Diencephalon (tissue), 1 donor: ENCODE results near the gene NUDT3. TPM values are rescaled to one million over a fixed set of nuclear protein-coding genes. Genes with fewer than 3 reads are reported as not detected.

ENCODE experiments used
- small RNA-seq: library from RNA; depleted of rRNA; stranded (forward); fragments of <200 nt; gene quantifications from one replicate; pipeline ENCODE3, GENCODE V24; 2014
- total RNA-seq: library from RNA; depleted of rRNA; stranded (reverse); fragments of >200 nt; gene quantifications from one replicate; pipeline ENCODE4 v1.2.3, GENCODE V29; 2014

The NUDT3 gene
- 149 TPM for total RNA-seq

DNA sequence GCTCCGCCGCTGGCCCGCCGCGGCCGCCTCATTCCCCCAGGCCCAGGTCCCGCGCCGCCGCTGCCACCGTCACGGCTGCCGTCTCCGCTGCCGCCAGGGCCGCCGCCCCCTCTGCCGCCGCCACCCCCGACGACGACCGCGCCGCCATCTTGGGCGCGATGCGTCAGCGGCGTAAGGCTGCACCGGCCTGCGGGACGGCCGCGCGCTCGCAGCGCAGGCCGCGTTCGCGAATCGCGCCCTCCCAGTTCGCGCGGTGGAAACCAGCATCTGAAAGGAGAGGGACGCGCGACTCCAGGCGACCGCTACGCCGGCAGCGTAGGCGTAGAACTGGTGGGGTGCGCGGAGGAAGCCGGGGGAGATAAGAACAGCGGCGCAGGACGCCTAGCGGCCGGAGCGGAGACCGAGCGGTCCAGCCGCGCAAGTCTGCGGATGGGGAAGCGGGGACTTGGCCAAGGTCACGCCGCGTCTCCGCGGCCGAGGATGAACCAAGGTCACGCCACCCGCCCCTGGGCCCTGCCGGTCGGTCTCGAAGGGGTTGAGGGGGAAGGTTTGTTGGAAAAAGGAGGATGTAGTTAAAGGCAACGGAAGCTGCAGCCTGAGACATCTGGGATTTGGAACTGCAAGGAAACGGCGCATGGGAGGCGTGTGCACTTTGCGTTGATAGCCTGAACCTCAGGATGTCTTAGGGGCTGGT lies at the start of gene NUDT3:
NUDT3 (minus strand) TSS at position 173 of the 694 bp plus-strand sequence. CDS start 307 bp downstream, outside the sequence.

DNA sequence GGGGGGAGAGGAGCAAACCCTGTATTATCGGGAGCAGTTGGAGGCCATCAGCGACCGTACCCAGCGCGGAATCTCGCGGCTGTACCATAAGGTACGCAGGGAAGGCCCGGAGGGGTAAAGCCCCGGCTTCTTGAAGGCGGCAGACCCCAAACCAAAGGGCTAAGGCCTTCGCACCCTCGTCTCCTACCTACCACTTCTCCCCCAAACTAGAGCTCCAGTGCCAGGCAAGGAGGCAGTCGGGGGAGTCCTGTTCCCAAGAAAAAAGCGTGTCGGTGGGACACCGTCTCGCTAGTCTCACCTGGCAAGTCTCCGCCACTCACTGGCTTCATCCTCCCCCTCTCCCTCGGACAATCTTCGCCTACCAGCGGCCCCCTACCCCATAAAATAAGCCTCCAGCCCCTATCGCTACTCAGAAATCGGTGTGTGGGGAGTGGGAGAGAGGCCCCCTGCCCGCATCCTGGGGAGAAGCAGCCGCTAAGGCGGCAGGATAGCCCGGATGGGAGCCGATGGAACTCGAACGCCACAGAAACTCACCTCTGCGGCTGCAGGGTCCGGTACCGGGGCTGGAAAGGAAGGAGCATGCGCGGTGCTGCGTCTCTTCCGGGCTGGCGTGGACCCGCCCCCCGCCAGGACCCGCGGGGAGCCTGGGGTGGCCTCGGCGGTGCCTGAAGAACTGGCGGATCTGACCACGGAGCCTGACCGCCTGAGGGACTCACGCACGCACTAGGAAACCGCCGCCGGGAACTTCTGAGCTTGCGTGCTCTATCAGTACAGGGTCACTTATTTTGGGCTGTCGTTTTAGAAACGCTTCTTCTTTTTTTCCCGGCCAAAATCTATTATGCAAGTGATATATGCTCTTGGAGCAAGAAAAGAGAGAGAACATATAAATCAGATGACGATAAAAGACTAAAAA lies 33.3 kb upstream of the NUDT3 start, which contains the start of gene RPS10:
RPS10 (minus strand) TSS at position 572 of the 913 bp plus-strand sequence. CDS start 848 bp downstream, outside the sequence.

DNA sequence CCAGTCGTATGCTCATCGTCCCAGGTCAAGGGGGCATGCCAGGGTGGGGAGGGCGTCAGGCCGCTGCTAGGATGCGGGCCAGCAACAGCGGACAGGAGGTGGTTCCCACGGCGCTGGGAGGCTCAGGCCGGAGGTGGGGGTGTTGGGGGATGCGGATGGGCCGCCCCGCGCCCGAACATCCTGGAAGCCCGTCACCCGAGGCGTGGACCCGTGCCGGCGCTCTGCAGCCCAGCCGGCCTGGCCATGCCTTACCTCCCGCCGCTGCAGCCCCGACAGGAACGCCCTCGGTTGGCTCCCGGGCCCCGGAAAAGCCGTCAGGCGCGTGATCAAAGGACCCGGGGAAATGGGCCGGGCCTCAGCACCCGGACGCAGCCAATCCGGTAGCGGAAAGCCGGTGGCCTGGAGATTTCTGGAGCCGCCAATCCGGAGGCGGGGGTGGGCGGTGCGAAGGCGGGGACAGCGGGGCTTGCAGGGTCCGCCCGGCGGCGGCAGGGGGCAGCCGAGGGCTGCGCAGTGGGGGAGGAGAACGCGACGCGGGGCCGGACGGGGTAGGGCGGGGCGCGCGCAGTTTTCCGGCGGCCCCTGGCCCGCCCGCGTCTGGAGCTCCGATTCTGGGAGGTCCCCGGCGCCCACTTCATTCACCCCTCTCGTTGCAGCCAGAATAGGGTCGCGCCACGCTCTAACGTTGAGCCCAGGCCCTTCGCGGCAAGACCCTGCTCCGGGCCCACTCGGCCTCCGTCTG lies 143.6 kb downstream of the NUDT3 start, which contains the start of gene SMIM29:
SMIM29 (minus strand) TSS at position 280 of the 742 bp plus-strand sequence. CDS start 1,215 bp downstream, outside the sequence.

DNA sequence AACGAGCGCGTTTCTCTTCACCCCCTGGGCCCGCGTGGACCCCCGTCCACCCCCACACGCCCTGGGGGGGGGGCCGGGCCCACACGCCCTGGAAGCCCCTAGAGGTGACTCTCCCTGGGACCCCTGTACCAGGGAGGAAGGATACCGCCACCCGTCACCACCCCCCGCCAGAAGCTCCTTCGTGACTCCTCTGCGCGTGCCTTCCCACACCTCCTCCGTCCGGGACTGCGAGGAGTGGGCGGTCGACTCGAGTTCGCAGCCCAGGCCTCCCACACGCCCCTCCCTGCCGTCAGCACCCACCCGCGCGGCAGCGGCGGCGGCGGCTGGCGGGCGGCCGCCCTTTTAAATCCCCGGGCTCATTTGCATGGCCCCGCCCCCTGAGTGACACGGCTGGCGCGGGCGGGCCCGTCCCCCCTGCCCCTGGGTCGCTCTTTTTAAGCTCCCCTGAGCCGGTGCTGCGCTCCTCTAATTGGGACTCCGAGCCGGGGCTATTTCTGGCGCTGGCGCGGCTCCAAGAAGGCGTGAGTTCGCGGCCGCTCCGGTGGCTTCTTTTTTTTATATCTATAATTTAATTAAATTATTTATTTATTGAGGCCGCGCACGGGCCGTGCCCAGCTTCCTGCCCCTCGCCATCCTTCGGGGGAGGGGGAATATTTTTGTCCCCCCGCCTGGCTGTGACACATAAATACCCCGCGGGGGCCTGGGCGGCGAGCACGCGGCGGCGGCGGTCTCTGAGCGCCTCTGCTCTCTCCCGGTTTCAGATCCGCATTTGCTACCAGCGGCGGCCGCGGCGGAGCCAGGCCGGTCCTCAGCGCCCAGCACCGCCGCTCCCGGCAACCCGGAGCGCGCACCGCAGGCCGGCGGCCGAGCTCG lies 155.8 kb downstream of the NUDT3 start, which contains the start of gene HMGA1:
HMGA1 (plus strand) TSS at position 431 of the 873 bp plus-strand sequence. CDS start 3,908 bp downstream, outside the sequence.

Small RNAs within 50 kb of the gene (small RNA-seq; reads per million reads assigned to genes)
- not detected for gene MIR6835

Other genes with a start within 250 kb of the NUDT3 start
- gene GRM4, start 246.6 kb downstream of the NUDT3 start, total RNA-seq: 19.4 TPM
- gene HMGA1, start 155.8 kb downstream of the NUDT3 start, total RNA-seq: 35.8 TPM
- gene SMIM29, start 143.7 kb downstream of the NUDT3 start, total RNA-seq: 26.3 TPM
- gene RPS10, start 33.4 kb upstream of the NUDT3 start, total RNA-seq: 835 TPM
- 13.6 TPM for gene PACSIN1, start 73.4 kb upstream of the NUDT3 start, total RNA-seq
- gene SPDEF, start 163.7 kb upstream of the NUDT3 start, total RNA-seq: not detected